ENCODE results near the gene NBAS.

NBAS gene

DNA sequence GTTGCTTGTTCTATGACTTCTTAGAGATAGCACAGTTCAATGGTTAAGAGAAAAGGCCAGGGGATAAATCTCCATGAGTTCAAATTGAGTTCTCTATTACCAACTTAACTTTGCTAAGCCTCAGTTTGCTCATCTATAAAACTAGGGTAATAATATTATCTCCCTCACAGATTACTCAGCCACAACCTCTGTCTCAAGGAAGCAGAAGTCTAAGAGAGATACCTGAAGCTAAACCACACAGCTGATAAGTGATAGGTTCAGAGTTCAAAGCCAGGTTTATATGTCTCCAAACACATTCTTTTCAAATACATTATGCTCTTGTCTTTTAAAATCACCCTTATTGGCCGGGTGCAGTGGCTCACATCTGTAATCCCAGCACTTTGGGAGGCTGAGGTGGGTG is 287.7 kb downstream of the NBAS start:
- peaks cover 0 to 25% (median 16%) of the 10 kb centered on the region in 4 experiments for H3K36me3 ChIP-seq (ENCODE audit: control insufficient read depth in 4 of 4, insufficient read depth in 4 of 4, low read length in 3 of 4)
- POLR2A ChIA-PET = no interaction called here
- 100% methylated on average over 1 of the region's 1 CpG for WGBS (ENCODE audit: insufficient coverage)
- CTCF ChIA-PET = no interaction called here
- H3K27ac ChIP-seq (ENCODE audit: insufficient read depth in 1 of 2, low read depth in 1 of 2, low read length in 2 of 2, poor library complexity in 1 of 2, severe bottlenecking in 2 of 2) = no peak overlapping the region
- H3K4me3 ChIP-seq (ENCODE audit: control insufficient read depth in 1 of 7, extremely low read depth in 1 of 7, insufficient read depth in 4 of 7, low read depth in 2 of 7, low read length in 6 of 7) = no peak overlapping the region
- no peaks in the 10 kb centered on the region for H3K27me3 ChIP-seq (replicated peaks in 2 of 5; ENCODE audit: control insufficient read depth in 4 of 5, insufficient read depth in 5 of 5, low read length in 4 of 5)
- peak; percentile 12 to 56 (median 22) for DNase-seq
- peaks cover 0 to 20% (median 4%) of the 10 kb centered on the region in 4 experiments for H3K4me1 ChIP-seq (ENCODE audit: control extremely low read depth in 1 of 4, control insufficient read depth in 4 of 4, insufficient read depth in 4 of 4, low read length in 3 of 4)
- no peaks in the 10 kb centered on the region for H3K9me3 ChIP-seq (ENCODE audit: control extremely low read depth in 1 of 5, control insufficient read depth in 4 of 5, insufficient read depth in 2 of 5, low read depth in 1 of 5, low read length in 4 of 5)

GRCh38 chr2:15272942-15273341 is 288.2 kb downstream of the NBAS start:
- Histone ChIP-seq H3K4me3 (ENCODE audit: control insufficient read depth in 1 of 7, extremely low read depth in 1 of 7, insufficient read depth in 4 of 7, low read depth in 2 of 7, low read length in 6 of 7) (no peak overlapping the region), H3K36me3 (ENCODE audit: control insufficient read depth in 4 of 4, insufficient read depth in 4 of 4, low read length in 3 of 4) (peaks cover 0 to 28% (median 16%) of the 10 kb centered on the region in 4 experiments), H3K4me1 (ENCODE audit: control extremely low read depth in 1 of 4, control insufficient read depth in 4 of 4, insufficient read depth in 4 of 4, low read length in 3 of 4) (peaks cover 0 to 20% (median 4%) of the 10 kb centered on the region in 4 experiments), H3K27ac (ENCODE audit: insufficient read depth in 1 of 2, low read depth in 1 of 2, low read length in 2 of 2, poor library complexity in 1 of 2, severe bottlenecking in 2 of 2) (no peak overlapping the region), H3K27me3 (replicated peaks in 2 of 5; ENCODE audit: control insufficient read depth in 4 of 5, insufficient read depth in 5 of 5, low read length in 4 of 5) (no peaks in the 10 kb centered on the region), H3K9me3 (ENCODE audit: control extremely low read depth in 1 of 5, control insufficient read depth in 4 of 5, insufficient read depth in 2 of 5, low read depth in 1 of 5, low read length in 4 of 5) (no peaks in the 10 kb centered on the region)
- DNase-seq = no peak
- no CpG with 5 or more reads among the region's 4 CpGs for WGBS (ENCODE audit: insufficient coverage)
- ChIA-PET POLR2A (no interaction called here), CTCF (no interaction called here)

- Histone ChIP-seq H3K36me3 (ENCODE audit: control insufficient read depth in 4 of 4, insufficient read depth in 4 of 4, low read length in 3 of 4) (peaks cover 0 to 28% (median 15%) of the 10 kb centered on the region in 4 experiments), H3K4me3 (ENCODE audit: control insufficient read depth in 1 of 7, extremely low read depth in 1 of 7, insufficient read depth in 4 of 7, low read depth in 2 of 7, low read length in 6 of 7) (no peak overlapping the region), H3K27me3 (replicated peaks in 2 of 5; ENCODE audit: control insufficient read depth in 4 of 5, insufficient read depth in 5 of 5, low read length in 4 of 5) (no peaks in the 10 kb centered on the region), H3K27ac (ENCODE audit: insufficient read depth in 1 of 2, low read depth in 1 of 2, low read length in 2 of 2, poor library complexity in 1 of 2, severe bottlenecking in 2 of 2) (no peak overlapping the region), H3K4me1 (ENCODE audit: control extremely low read depth in 1 of 4, control insufficient read depth in 4 of 4, insufficient read depth in 4 of 4, low read length in 3 of 4) (peaks cover 0 to 12% (median 4%) of the 10 kb centered on the region in 4 experiments), H3K9me3 (ENCODE audit: control extremely low read depth in 1 of 5, control insufficient read depth in 4 of 5, insufficient read depth in 2 of 5, low read depth in 1 of 5, low read length in 4 of 5) (no peaks in the 10 kb centered on the region)
- POLR2A ChIA-PET = interaction anchor here (0.6 kb wide), 1 partner anchor 40 kb away, joined by 5 read pairs; no protein-coding TSS in a partner anchor
- WGBS (ENCODE audit: insufficient coverage) = no CpG with 5 or more reads among the region's 1 CpG
- CTCF ChIA-PET = no interaction called here
- DNase-seq = peak in 1 of 3 donors; percentile 6
Observed at GRCh38 chr2:15271941-15272542, 289.1 kb downstream of the NBAS start.

- no peaks in the 10 kb centered on the region for H3K27me3 ChIP-seq (replicated peaks in 2 of 5; ENCODE audit: control insufficient read depth in 4 of 5, insufficient read depth in 5 of 5, low read length in 4 of 5)
- no peaks in the 10 kb centered on the region for H3K9me3 ChIP-seq (ENCODE audit: control extremely low read depth in 1 of 5, control insufficient read depth in 4 of 5, insufficient read depth in 2 of 5, low read depth in 1 of 5, low read length in 4 of 5)
- CTCF ChIA-PET = no interaction called here
- WGBS (ENCODE audit: insufficient coverage) = 100% methylated on average over 1 of the region's 3 CpGs
- POLR2A ChIA-PET = interaction anchor here (0.6 kb wide), 1 partner anchor 39 kb away, joined by 5 read pairs; no protein-coding TSS in a partner anchor
- no peak overlapping the region for H3K4me3 ChIP-seq (ENCODE audit: control insufficient read depth in 1 of 7, extremely low read depth in 1 of 7, insufficient read depth in 4 of 7, low read depth in 2 of 7, low read length in 6 of 7)
- no peak for DNase-seq
- H3K27ac ChIP-seq (ENCODE audit: insufficient read depth in 1 of 2, low read depth in 1 of 2, low read length in 2 of 2, poor library complexity in 1 of 2, severe bottlenecking in 2 of 2) = no peak overlapping the region
- peaks cover 0 to 5% (median 2%) of the 10 kb centered on the region in 4 experiments for H3K4me1 ChIP-seq (ENCODE audit: control extremely low read depth in 1 of 4, control insufficient read depth in 4 of 4, insufficient read depth in 4 of 4, low read length in 3 of 4)
- peaks cover 0 to 28% (median 14%) of the 10 kb centered on the region in 4 experiments for H3K36me3 ChIP-seq (ENCODE audit: control insufficient read depth in 4 of 4, insufficient read depth in 4 of 4, low read length in 3 of 4)
Observed at GRCh38 chr2:15271276-15271675, 289.9 kb downstream of the NBAS start.

GRCh38 chr2:15269043-15269442 is 292.1 kb downstream of the NBAS start:
- DNase-seq = no peak
- Histone ChIP-seq H3K4me3 (ENCODE audit: control insufficient read depth in 1 of 7, extremely low read depth in 1 of 7, insufficient read depth in 4 of 7, low read depth in 2 of 7, low read length in 6 of 7) (no peak overlapping the region), H3K27me3 (replicated peaks in 2 of 5; ENCODE audit: control insufficient read depth in 4 of 5, insufficient read depth in 5 of 5, low read length in 4 of 5) (no peaks in the 10 kb centered on the region), H3K9me3 (ENCODE audit: control extremely low read depth in 1 of 5, control insufficient read depth in 4 of 5, insufficient read depth in 2 of 5, low read depth in 1 of 5, low read length in 4 of 5) (no peaks in the 10 kb centered on the region), H3K27ac (ENCODE audit: insufficient read depth in 1 of 2, low read depth in 1 of 2, low read length in 2 of 2, poor library complexity in 1 of 2, severe bottlenecking in 2 of 2) (no peak overlapping the region), H3K36me3 (ENCODE audit: control insufficient read depth in 4 of 4, insufficient read depth in 4 of 4, low read length in 3 of 4) (peaks cover 2 to 23% (median 6%) of the 10 kb centered on the region in 4 experiments), H3K4me1 (ENCODE audit: control extremely low read depth in 1 of 4, control insufficient read depth in 4 of 4, insufficient read depth in 4 of 4, low read length in 3 of 4) (peaks cover 0 to 5% (median 2%) of the 10 kb centered on the region in 4 experiments)
- ChIA-PET CTCF (no interaction called here), POLR2A (no interaction called here)
- 95% methylated on average over 4 of the region's 4 CpGs for WGBS (ENCODE audit: insufficient coverage)

DNA sequence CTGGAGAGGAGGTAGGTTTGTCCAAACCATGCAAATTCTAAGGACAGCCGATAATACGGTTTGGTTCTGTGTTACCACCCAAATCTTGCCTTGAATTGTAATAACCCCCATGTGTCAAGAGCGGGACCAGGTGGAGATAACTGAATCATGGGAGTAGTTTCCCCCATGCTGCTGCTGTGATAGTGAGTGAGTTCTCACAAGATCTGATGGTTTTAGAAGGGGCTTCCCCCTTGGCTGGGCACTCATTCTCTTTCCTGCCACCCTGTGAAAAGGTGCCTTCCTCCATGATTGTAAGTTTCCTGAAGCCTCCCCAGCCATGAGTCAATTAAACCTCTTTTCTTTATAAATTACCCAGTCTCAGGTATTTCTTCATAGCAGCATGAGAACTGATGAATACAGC is 295.2 kb downstream of the NBAS start:
- H3K36me3 ChIP-seq (ENCODE audit: control insufficient read depth in 4 of 4, insufficient read depth in 4 of 4, low read length in 3 of 4) = peaks cover 5 to 18% (median 9%) of the 10 kb centered on the region in 4 experiments
- H3K27me3 ChIP-seq (replicated peaks in 2 of 5; ENCODE audit: control insufficient read depth in 4 of 5, insufficient read depth in 5 of 5, low read length in 4 of 5) = no peaks in the 10 kb centered on the region
- POLR2A ChIA-PET = no interaction called here
- DNase-seq = no peak
- no peaks in the 10 kb centered on the region for H3K9me3 ChIP-seq (ENCODE audit: control extremely low read depth in 1 of 5, control insufficient read depth in 4 of 5, insufficient read depth in 2 of 5, low read depth in 1 of 5, low read length in 4 of 5)
- no peak overlapping the region for H3K4me3 ChIP-seq (ENCODE audit: control insufficient read depth in 1 of 7, extremely low read depth in 1 of 7, insufficient read depth in 4 of 7, low read depth in 2 of 7, low read length in 6 of 7)
- H3K27ac ChIP-seq (ENCODE audit: insufficient read depth in 1 of 2, low read depth in 1 of 2, low read length in 2 of 2, poor library complexity in 1 of 2, severe bottlenecking in 2 of 2) = no peak overlapping the region
- CTCF ChIA-PET = no interaction called here
- WGBS (ENCODE audit: insufficient coverage) = 100% methylated on average over 2 of the region's 3 CpGs
- H3K4me1 ChIP-seq (ENCODE audit: control extremely low read depth in 1 of 4, control insufficient read depth in 4 of 4, insufficient read depth in 4 of 4, low read length in 3 of 4) = no peaks in the 10 kb centered on the region

DNA sequence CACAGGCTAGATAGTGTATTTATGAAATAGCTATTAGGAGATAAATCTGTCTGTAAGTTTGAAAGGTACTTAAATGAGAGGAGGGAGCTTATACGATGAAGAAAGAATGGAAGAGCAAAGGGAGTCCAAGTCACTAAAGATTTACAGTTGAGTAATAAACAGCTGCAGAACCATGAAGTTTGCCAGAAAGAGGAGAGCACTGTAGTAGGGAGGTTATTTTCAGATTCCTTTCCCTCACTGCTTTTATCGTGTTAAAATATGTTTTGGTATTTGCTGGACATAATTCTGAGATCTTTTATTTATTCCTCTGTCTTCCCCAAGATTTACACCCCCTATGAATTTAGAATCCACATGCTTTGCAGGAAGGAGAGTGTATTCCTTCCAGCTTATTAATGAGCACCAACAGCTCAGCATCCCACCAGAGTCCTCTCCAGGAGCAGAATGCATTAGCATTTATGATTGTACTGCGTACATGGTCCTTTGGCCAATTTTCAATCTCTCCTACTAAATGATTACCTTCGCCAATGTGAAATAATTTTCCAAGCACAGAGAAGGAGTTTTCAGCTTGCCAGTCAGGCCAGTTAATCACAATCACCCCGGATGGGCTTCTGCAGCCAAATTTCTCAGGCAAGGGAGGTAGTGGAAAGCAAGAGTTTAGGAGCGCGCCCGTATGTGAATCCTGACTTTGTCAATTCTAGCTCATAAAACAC is 297.0 kb downstream of the NBAS start:
- H3K9me3 ChIP-seq (ENCODE audit: control extremely low read depth in 1 of 5, control insufficient read depth in 4 of 5, insufficient read depth in 2 of 5, low read depth in 1 of 5, low read length in 4 of 5) = peaks cover 0 to 5% (median 5%) of the 10 kb centered on the region in 5 experiments
- H3K4me1 ChIP-seq (ENCODE audit: control extremely low read depth in 1 of 4, control insufficient read depth in 4 of 4, insufficient read depth in 4 of 4, low read length in 3 of 4) = no peaks in the 10 kb centered on the region
- H3K27me3 ChIP-seq (replicated peaks in 2 of 5; ENCODE audit: control insufficient read depth in 4 of 5, insufficient read depth in 5 of 5, low read length in 4 of 5) = no peaks in the 10 kb centered on the region
- DNase-seq = no peak
- POLR2A ChIA-PET = no interaction called here
- CTCF ChIA-PET = no interaction called here
- H3K4me3 ChIP-seq (ENCODE audit: control insufficient read depth in 1 of 7, extremely low read depth in 1 of 7, insufficient read depth in 4 of 7, low read depth in 2 of 7, low read length in 6 of 7) = no peak overlapping the region
- H3K27ac ChIP-seq (ENCODE audit: insufficient read depth in 1 of 2, low read depth in 1 of 2, low read length in 2 of 2, poor library complexity in 1 of 2, severe bottlenecking in 2 of 2) = no peak overlapping the region
- WGBS (ENCODE audit: insufficient coverage) = 100% methylated on average over 7 of the region's 8 CpGs
- H3K36me3 ChIP-seq (ENCODE audit: control insufficient read depth in 4 of 4, insufficient read depth in 4 of 4, low read length in 3 of 4) = peaks cover 5 to 19% (median 13%) of the 10 kb centered on the region in 4 experiments

Data from common myeloid progenitor, CD34-positive (primary cell).